ENCODE measurements around the gene ATCAY. TPM values are rescaled to one million over a fixed set of nuclear protein-coding genes. Genes with fewer than 3 reads are reported as not detected.

Gene ATCAY
- total RNA-seq, 1 donor from 2014 or later, result 15.8 TPM

DNA sequence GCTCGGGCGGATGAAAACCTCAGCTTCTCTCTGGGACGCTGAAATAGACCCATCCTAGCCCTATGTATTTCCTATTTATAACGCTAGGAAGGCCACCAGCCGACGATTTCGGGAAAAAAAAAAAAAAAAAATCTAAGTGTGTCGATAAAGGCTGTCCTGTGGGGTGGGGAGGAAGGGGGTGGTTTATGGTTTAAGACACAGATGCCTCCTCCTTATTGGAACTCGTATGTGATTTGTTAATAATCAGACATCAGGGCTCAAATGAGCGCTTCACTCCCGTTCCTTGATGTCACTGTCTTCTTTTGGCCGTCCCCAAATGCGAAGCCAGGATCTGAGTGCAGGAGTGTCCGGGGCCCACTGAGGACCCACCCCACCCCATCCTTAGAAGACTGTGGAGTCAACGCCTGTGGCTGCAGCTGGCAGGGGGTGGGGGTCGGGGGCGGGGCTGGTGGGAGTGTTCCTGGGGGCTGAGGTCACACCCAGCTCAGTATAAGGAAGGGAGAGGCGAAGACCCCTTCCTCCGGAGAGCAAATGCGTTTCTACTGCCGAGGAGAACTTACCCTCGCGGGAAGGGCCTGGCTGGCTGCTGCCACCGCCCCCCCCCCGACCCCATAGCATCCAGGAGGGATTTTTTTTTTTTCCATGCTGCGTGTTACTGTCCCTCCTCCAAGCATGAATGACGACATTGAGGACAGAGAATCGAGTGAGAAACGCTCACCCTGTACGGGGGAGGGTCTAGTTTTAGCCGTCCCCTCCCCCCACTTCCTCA lies 971 bp downstream of the ATCAY start:
- no peaks in the 10 kb centered on the region for H3K9me3 Mint-ChIP-seq
- DNase-seq (ENCODE audit: low spot score), result peak; percentile 52
- H3K4me1 Mint-ChIP-seq, result peaks cover 18% of the 10 kb centered on the region
- no peak overlapping the region for H3K9ac ChIP-seq
- no peaks in the 10 kb centered on the region for H3K4me1 ChIP-seq
- H2AFZ ChIP-seq (replicated peaks), result peak overlapping the region; percentile 93
- peak overlapping the region; percentile 91 for H3K4me2 ChIP-seq
- peak overlapping the region; percentile 88 for H3K4me3 Mint-ChIP-seq
- no peak overlapping the region for H3K27ac ChIP-seq
- no peak for TF ChIP-seq EZH2 (IDR thresholded peaks at IDR 0.05)
- TF ChIP-seq, protein P1, sequence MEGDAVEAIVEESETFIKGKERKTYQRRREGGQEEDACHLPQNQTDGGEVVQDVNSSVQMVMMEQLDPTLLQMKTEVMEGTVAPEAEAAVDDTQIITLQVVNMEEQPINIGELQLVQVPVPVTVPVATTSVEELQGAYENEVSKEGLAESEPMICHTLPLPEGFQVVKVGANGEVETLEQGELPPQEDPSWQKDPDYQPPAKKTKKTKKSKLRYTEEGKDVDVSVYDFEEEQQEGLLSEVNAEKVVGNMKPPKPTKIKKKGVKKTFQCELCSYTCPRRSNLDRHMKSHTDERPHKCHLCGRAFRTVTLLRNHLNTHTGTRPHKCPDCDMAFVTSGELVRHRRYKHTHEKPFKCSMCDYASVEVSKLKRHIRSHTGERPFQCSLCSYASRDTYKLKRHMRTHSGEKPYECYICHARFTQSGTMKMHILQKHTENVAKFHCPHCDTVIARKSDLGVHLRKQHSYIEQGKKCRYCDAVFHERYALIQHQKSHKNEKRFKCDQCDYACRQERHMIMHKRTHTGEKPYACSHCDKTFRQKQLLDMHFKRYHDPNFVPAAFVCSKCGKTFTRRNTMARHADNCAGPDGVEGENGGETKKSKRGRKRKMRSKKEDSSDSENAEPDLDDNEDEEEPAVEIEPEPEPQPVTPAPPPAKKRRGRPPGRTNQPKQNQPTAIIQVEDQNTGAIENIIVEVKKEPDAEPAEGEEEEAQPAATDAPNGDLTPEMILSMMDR (IDR thresholded peaks at IDR 0.05), result no peak
- H3K27ac Mint-ChIP-seq, result no peak overlapping the region
- no peaks in the 10 kb centered on the region for H3K36me3 Mint-ChIP-seq
- peaks cover 26% of the 10 kb centered on the region for H3F3A ChIP-seq (ENCODE audit: low read depth)
- H3K27me3 Mint-ChIP-seq (ENCODE audit: insufficient read depth, low read depth), result peaks cover 21% of the 10 kb centered on the region
- H3K36me3 ChIP-seq, result no peaks in the 10 kb centered on the region
- peaks cover 5% of the 10 kb centered on the region for H3K79me2 ChIP-seq (ENCODE audit: low read depth)
- H3K9me3 ChIP-seq (ENCODE audit: low read depth), result no peaks in the 10 kb centered on the region
- H4K20me1 ChIP-seq (ENCODE audit: low read depth), result peaks cover 22% of the 10 kb centered on the region
- peaks cover 14% of the 10 kb centered on the region for H3K27me3 ChIP-seq
- H3K4me3 ChIP-seq, result peak overlapping the region; percentile 83

- TF ChIP-seq, protein P1 (IDR thresholded peaks at IDR 0.05), result no peak
- TF ChIP-seq EZH2 (IDR thresholded peaks at IDR 0.05) (no peak), EZH2phosphoT487 (IDR thresholded peaks at IDR 0.05) (no peak)
- no peaks in the 10 kb centered on the region for H3K36me3 Mint-ChIP-seq
- no peak overlapping the region for H3K27ac Mint-ChIP-seq
- Histone ChIP-seq H3K36me3 (no peaks in the 10 kb centered on the region), H3K9me3 (ENCODE audit: low read depth) (no peaks in the 10 kb centered on the region), H3K79me2 (ENCODE audit: low read depth) (peaks cover 5% of the 10 kb centered on the region), H4K20me1 (ENCODE audit: low read depth) (peaks cover 21% of the 10 kb centered on the region), H3K4me1 (no peaks in the 10 kb centered on the region), H3K27me3 (peaks cover 14% of the 10 kb centered on the region), H3F3A (ENCODE audit: low read depth) (peaks cover 26% of the 10 kb centered on the region), H3K4me3 (peak overlapping the region; percentile 83), H3K27ac (no peak overlapping the region), H3K4me2 (peak overlapping the region; percentile 91), H2AFZ (replicated peaks) (no peak overlapping the region), H3K9ac (no peak overlapping the region)
- H3K4me1 Mint-ChIP-seq, result peaks cover 18% of the 10 kb centered on the region
- no peaks in the 10 kb centered on the region for H3K9me3 Mint-ChIP-seq
- peaks cover 25% of the 10 kb centered on the region for H3K27me3 Mint-ChIP-seq (ENCODE audit: insufficient read depth, low read depth)
- H3K4me3 Mint-ChIP-seq, result peak overlapping the region; percentile 88
- no peak for DNase-seq (ENCODE audit: low spot score)
These were observed 1.5 kb downstream of the ATCAY start for GRCh38 chr19:3882041-3882384.

DNA sequence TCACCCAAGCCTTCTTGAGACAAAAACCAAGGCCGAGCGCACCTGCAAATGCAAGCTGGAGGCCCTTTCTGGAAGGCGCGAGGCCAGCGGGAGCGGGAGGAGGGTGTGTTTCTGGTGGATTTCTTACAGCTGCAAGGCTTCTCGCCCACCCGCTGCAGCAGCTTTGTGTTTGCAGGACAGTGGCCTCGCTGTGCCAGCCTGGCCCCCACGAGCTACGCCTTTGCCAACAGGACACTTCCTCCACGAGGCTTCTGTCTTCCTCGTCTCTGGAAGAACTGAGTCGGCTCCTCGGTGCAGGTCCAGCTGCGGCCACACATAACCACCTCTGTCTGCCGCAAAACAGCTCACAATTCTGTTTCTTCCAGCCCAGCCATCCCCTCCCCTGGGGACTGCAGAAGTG lies 10.1 kb downstream of the ATCAY start:
- DNase-seq (ENCODE audit: low spot score), result no peak
- TF ChIP-seq EZH2phosphoT487 (IDR thresholded peaks at IDR 0.05), result no peak
- no peak for TF ChIP-seq EZH2 (IDR thresholded peaks at IDR 0.05)
- TF ChIP-seq, protein P1 (IDR thresholded peaks at IDR 0.05), result no peak
- H3K27ac Mint-ChIP-seq, result no peak overlapping the region

More for the DNA sequence above, 10.1 kb downstream of the ATCAY start:
- Histone ChIP-seq H3K27ac (no peak overlapping the region), H3K4me1 (no peaks in the 10 kb centered on the region), H3F3A (ENCODE audit: low read depth) (no peaks in the 10 kb centered on the region), H3K36me3 (no peaks in the 10 kb centered on the region), H3K27me3 (no peaks in the 10 kb centered on the region), H3K4me3 (no peak overlapping the region), H4K20me1 (ENCODE audit: low read depth) (no peaks in the 10 kb centered on the region), H2AFZ (replicated peaks) (no peak overlapping the region), H3K79me2 (ENCODE audit: low read depth) (no peaks in the 10 kb centered on the region), H3K9me3 (ENCODE audit: low read depth) (no peaks in the 10 kb centered on the region), H3K4me2 (no peak overlapping the region), H3K9ac (no peak overlapping the region)
- H3K4me1 Mint-ChIP-seq, result no peaks in the 10 kb centered on the region
- H3K27me3 Mint-ChIP-seq (ENCODE audit: insufficient read depth, low read depth), result peaks cover 7% of the 10 kb centered on the region
- H3K36me3 Mint-ChIP-seq, result no peaks in the 10 kb centered on the region
- H3K9me3 Mint-ChIP-seq, result no peaks in the 10 kb centered on the region
- H3K4me3 Mint-ChIP-seq, result no peak overlapping the region
